GM12864 (cell line): ENCODE results near the gene IPO13.
A peak's percentile ranks its signal among the peaks of the same experiment; 100 is the strongest.

Source experiments
- DNase-seq: peaks from one replicate; pipeline ENCODE4 v3.0.0-alpha.2; 2011; ENCODE audit warnings: low read depth
- H3K4me3 ChIP-seq: 2 replicates; pipeline ENCODE4 v1.5.1; 2011; ENCODE audit warnings: mild to moderate bottlenecking, low read depth, low read length, control low read depth
- TF ChIP-seq, protein P1 (sequence below): IDR thresholded peaks from 2 replicates; pipeline ENCODE4 v1.5.1; 2011; ENCODE audit warnings: low read depth, mild to moderate bottlenecking, moderate library complexity, low read length, control low read depth, inconsistent platforms; ENCODE audit errors: missing control alignments

The IPO13 gene

GRCh38 chr1:44000122-44000665 lies 53.4 kb downstream of the IPO13 start:
- DNase-seq = no peak
- H3K4me3 ChIP-seq = no peak overlapping the region
- TF ChIP-seq, protein P1, sequence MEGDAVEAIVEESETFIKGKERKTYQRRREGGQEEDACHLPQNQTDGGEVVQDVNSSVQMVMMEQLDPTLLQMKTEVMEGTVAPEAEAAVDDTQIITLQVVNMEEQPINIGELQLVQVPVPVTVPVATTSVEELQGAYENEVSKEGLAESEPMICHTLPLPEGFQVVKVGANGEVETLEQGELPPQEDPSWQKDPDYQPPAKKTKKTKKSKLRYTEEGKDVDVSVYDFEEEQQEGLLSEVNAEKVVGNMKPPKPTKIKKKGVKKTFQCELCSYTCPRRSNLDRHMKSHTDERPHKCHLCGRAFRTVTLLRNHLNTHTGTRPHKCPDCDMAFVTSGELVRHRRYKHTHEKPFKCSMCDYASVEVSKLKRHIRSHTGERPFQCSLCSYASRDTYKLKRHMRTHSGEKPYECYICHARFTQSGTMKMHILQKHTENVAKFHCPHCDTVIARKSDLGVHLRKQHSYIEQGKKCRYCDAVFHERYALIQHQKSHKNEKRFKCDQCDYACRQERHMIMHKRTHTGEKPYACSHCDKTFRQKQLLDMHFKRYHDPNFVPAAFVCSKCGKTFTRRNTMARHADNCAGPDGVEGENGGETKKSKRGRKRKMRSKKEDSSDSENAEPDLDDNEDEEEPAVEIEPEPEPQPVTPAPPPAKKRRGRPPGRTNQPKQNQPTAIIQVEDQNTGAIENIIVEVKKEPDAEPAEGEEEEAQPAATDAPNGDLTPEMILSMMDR = no peak

DNA sequence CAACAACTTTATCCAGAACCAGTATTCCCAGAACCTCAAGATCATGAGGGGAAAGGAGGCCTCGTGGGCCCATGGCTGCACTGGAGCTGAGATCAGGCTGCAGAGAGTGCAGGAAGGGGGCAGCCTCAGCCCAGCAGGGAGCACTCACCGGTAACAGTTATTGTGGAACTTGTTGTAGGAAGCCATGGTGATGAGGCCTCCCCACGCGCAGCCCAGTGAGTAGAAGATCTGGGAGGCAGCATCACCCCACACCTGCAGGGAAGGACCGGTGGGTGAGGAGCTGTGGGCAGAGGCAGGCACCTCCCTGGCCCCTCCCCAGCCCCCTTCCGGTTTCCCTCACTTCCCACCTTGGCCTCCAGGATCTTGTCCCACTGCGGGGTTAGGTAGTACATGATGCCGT lies 55.4 kb downstream of the IPO13 start:
- no peak overlapping the region for H3K4me3 ChIP-seq
- DNase-seq = no peak
- TF ChIP-seq, protein P1 = no peak

- no peak overlapping the region for H3K4me3 ChIP-seq
- DNase-seq = no peak
- TF ChIP-seq, protein P1 = peak; percentile 29
These were observed 55.9 kb downstream of the IPO13 start for GRCh38 chr1:44002606-44003157.

DNA sequence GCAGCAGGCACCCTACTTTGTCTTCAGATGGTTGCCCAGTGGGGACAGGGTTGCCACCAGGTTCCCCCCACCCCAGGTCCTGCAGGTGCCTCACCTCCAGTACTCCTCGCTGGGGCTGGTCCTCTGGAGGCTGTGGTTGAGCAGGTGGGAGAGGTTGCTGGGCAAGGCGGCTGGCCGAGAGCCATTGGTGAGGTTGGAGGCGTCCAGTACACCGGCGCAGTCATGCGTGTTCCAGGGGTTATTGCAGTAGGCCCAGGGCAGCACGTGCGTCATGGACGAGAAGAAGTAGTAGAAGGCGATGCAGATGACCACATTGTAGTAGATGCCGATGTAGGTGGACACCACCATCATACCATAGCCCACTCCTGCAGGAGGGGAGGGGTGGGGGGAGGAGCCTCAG lies 61.5 kb downstream of the IPO13 start:
- TF ChIP-seq, protein P1 = no peak

DNA sequence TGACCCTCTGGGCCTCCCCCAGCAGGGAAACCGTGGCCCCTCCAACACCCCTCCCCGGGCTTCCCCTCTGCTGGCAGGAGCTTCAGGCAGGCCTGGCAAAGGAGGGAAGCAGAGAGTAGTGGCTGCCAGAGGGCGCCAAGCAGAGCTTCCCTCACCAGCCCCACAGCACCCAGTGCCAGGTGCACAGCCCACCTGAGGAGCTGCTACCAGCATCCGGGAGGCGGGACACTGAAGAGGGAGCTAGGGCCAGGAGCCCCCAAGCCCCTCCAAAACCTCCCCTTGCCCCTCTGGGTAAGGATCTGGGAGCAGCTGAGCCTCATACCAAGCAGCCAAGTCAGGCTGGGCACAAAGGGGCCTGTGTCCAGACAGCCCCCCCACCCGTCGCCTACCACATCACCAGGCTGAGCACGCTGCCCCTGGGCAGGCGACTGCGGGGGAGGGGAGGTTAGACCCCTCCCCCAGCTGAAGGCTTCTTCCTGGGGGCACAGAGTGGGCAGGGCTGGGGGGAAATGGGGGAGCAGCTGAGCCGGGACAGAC lies 64.3 kb downstream of the IPO13 start:
- TF ChIP-seq, protein P1 = no peak
- no peak overlapping the region for H3K4me3 ChIP-seq
- DNase-seq = no peak

More for the DNA sequence above, 61.5 kb downstream of the IPO13 start:
- H3K4me3 ChIP-seq = no peak overlapping the region
- DNase-seq = no peak

GRCh38 chr1:44012404-44012803 lies 65.7 kb downstream of the IPO13 start:
- TF ChIP-seq, protein P1 = no peak
- no peak for DNase-seq
- no peak overlapping the region for H3K4me3 ChIP-seq
